Measurements from ENCODE around the gene NINJ2. TPM values are rescaled to one million over a fixed set of nuclear protein-coding genes. Genes with fewer than 3 reads are reported as not detected.

Gene NINJ2
- total RNA-seq, 6 experiments from 2014 or later, result 6.4 to 17.7 (median 12.5) TPM

GRCh38 chr12:553216-554000, 109.8 kb downstream of the NINJ2 start:
- no peak for TF ChIP-seq POLR2A (IDR thresholded peaks at IDR 0.05)
- TF ChIP-seq, protein P1, sequence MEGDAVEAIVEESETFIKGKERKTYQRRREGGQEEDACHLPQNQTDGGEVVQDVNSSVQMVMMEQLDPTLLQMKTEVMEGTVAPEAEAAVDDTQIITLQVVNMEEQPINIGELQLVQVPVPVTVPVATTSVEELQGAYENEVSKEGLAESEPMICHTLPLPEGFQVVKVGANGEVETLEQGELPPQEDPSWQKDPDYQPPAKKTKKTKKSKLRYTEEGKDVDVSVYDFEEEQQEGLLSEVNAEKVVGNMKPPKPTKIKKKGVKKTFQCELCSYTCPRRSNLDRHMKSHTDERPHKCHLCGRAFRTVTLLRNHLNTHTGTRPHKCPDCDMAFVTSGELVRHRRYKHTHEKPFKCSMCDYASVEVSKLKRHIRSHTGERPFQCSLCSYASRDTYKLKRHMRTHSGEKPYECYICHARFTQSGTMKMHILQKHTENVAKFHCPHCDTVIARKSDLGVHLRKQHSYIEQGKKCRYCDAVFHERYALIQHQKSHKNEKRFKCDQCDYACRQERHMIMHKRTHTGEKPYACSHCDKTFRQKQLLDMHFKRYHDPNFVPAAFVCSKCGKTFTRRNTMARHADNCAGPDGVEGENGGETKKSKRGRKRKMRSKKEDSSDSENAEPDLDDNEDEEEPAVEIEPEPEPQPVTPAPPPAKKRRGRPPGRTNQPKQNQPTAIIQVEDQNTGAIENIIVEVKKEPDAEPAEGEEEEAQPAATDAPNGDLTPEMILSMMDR (IDR thresholded peaks at IDR 0.05), result no peak
- Histone ChIP-seq H3K27ac (no peak overlapping the region), H3K36me3 (no peaks in the 10 kb centered on the region), H3K4me3 (no peak overlapping the region), H3K27me3 (no peaks in the 10 kb centered on the region), H3K9me3 (no peaks in the 10 kb centered on the region), H3K4me1 (no peaks in the 10 kb centered on the region)
- intact Hi-C loops (cut with DNase I), result loop anchor here in 1 of 2 donors (5.0 kb wide), 1 partner anchor 96 kb away; the partner anchor contains the start of gene B4GALNT3
- ATAC-seq (peak in 2 of 4 donors; percentile 9 to 41), DNase-seq (no peak)
- WGBS (ENCODE audit: insufficient coverage, low coverage, low lambda C conversion rate, missing lambda C conversion rate), result 56% methylated on average over 5 of the region's 23 CpGs

GRCh38 chr12:552466-552865, 110.8 kb downstream of the NINJ2 start:
- H3K27ac ChIP-seq, result no peak overlapping the region
- DNase-seq (no peak), ATAC-seq (no peak)
- no peaks in the 10 kb centered on the region for H3K27me3 ChIP-seq
- H3K4me1 ChIP-seq, result no peaks in the 10 kb centered on the region
- TF ChIP-seq, protein P1 (IDR thresholded peaks at IDR 0.05), result no peak
- no peak for TF ChIP-seq POLR2A (IDR thresholded peaks at IDR 0.05)
- intact Hi-C loops (cut with DNase I), result loop anchor here in 1 of 2 donors (5.0 kb wide), 1 partner anchor 95 kb away; the partner anchor contains the start of gene B4GALNT3
- 67% methylated on average over 1 of the region's 6 CpGs for WGBS (ENCODE audit: insufficient coverage, low coverage, low lambda C conversion rate, missing lambda C conversion rate)
- no peak overlapping the region for H3K4me3 ChIP-seq
- H3K36me3 ChIP-seq, result no peaks in the 10 kb centered on the region
- no peaks in the 10 kb centered on the region for H3K9me3 ChIP-seq

DNA sequence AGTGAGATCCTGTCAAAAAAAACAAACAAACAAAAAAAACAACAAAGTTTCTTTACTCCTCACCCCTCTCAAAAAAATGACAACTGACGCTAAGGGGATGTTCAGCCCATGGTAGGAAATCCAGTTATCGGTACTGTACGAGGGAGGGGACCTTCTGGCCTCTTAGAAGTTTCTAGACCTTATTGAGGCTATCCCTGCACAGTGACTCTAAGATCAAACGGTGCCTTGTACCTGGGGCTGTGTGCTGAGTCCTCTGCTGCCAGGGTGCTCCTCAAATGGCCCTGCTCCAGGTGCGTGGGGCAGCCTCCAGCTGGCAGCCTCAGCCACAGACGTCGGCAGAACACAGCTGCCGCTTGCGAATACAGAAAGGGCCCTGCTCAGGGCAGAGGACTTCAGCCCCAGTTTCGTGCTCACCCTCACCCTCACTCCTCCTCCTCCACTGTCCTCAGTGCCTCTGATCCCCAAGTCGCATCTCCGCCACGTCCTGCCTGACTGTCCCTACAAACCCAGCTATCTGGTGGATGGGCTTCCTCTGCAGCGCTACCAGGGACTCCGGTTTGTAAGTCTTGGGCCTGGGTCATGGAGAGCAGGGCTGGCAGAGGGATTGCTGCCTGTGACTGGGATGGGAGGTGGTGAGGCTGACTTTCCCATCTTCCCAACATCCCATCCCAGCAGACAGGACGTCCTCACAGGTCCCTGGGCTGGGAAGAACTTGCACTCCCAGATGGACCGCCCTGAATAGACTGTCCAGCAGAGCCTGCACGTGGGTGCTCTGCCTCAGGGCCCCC, 112.6 kb downstream of the NINJ2 start:
- WGBS (ENCODE audit: insufficient coverage, low coverage, low lambda C conversion rate, missing lambda C conversion rate), result 58% methylated on average over 6 of the region's 18 CpGs
- intact Hi-C loops (cut with DNase I), result loop anchor here in 1 of 2 donors (5.0 kb wide), 1 partner anchor 93 kb away; the partner anchor contains the start of gene B4GALNT3
- Histone ChIP-seq H3K27ac (no peak overlapping the region), H3K4me3 (no peak overlapping the region), H3K36me3 (no peaks in the 10 kb centered on the region), H3K9me3 (no peaks in the 10 kb centered on the region), H3K4me1 (no peaks in the 10 kb centered on the region), H3K27me3 (peaks cover 0 to 5% of the 10 kb centered on the region in 2 donors)
- TF ChIP-seq, protein P1 (IDR thresholded peaks at IDR 0.05), result no peak
- no peak for TF ChIP-seq POLR2A (IDR thresholded peaks at IDR 0.05)
- DNase-seq (peak in 2 of 3 donors; percentile 80 to 85), ATAC-seq (peak; percentile 63 to 84 (median 72))

- no peaks in the 10 kb centered on the region for H3K36me3 ChIP-seq
- 81% methylated on average over 10 of the region's 29 CpGs for WGBS (ENCODE audit: insufficient coverage, low coverage, low lambda C conversion rate, missing lambda C conversion rate)
Measured at GRCh38 chr12:549476-550082, 113.7 kb downstream of the NINJ2 start.

More at GRCh38 chr12:549476-550082, 113.7 kb downstream of the NINJ2 start:
- no peak for TF ChIP-seq POLR2A (IDR thresholded peaks at IDR 0.05)
- TF ChIP-seq, protein P1 (IDR thresholded peaks at IDR 0.05), result no peak
- Histone ChIP-seq H3K4me3 (no peak overlapping the region), H3K4me1 (no peaks in the 10 kb centered on the region), H3K27me3 (peaks cover 0 to 5% of the 10 kb centered on the region in 2 donors), H3K9me3 (no peaks in the 10 kb centered on the region), H3K27ac (no peak overlapping the region)
- ATAC-seq (no peak), DNase-seq (no peak)
- intact Hi-C loops (cut with DNase I), result loop anchor here in 1 of 2 donors (5.0 kb wide), 1 partner anchor 92 kb away; the partner anchor contains the start of gene B4GALNT3

All from right lobe of liver (tissue), 6 donors.